T-helper 1 cell treated with Interleukin-12 subunit alpha and Interleukin-12 subunit beta and Interleukin-4 antibody, amounts not matched to agents 30 μg/mL and 1 μg/mL, for 36 hours (primary cell): ENCODE results near the gene IRX1.

Experiments
- H3K27ac Mint-ChIP-seq: one replicate; pipeline ENCODE4 v1.8.0; 2021; ENCODE audit warnings: mild to moderate bottlenecking, mixed read lengths
- H3K27me3 Mint-ChIP-seq: one replicate; pipeline ENCODE4 v1.8.0; 2021; ENCODE audit warnings: low read depth, mixed read lengths
- H3K36me3 Mint-ChIP-seq: one replicate; pipeline ENCODE4 v1.8.0; 2021; ENCODE audit warnings: low read depth, mixed read lengths
- H3K4me1 Mint-ChIP-seq: one replicate; pipeline ENCODE4 v1.8.0; 2021; ENCODE audit warnings: low read depth, mixed read lengths
- H3K4me3 Mint-ChIP-seq: one replicate; pipeline ENCODE4 v1.8.0; 2021; ENCODE audit warnings: mild to moderate bottlenecking, moderate library complexity, mixed read lengths
- H3K9me3 Mint-ChIP-seq: one replicate; pipeline ENCODE4 v1.8.0; 2021; ENCODE audit warnings: mixed read lengths

IRX1 gene

GRCh38 chr5:3607541-3608181 is 12.0 kb downstream of the IRX1 start:
- Mint-ChIP-seq H3K27me3 (peaks cover 50% of the 10 kb centered on the region), H3K4me1 (no peaks in the 10 kb centered on the region), H3K27ac (no peak overlapping the region), H3K36me3 (no peaks in the 10 kb centered on the region), H3K4me3 (no peak overlapping the region), H3K9me3 (no peaks in the 10 kb centered on the region)

- Mint-ChIP-seq H3K4me1 (no peaks in the 10 kb centered on the region), H3K27ac (no peak overlapping the region), H3K9me3 (no peaks in the 10 kb centered on the region), H3K4me3 (no peak overlapping the region), H3K27me3 (peaks cover 38% of the 10 kb centered on the region), H3K36me3 (no peaks in the 10 kb centered on the region)
These were observed 13.6 kb downstream of the IRX1 start for GRCh38 chr5:3609120-3609681.

GRCh38 chr5:3612591-3613042 is 17.0 kb downstream of the IRX1 start:
- H3K4me1 Mint-ChIP-seq = no peaks in the 10 kb centered on the region
- no peak overlapping the region for H3K4me3 Mint-ChIP-seq
- no peak overlapping the region for H3K27ac Mint-ChIP-seq
- no peaks in the 10 kb centered on the region for H3K9me3 Mint-ChIP-seq
- no peaks in the 10 kb centered on the region for H3K36me3 Mint-ChIP-seq
- H3K27me3 Mint-ChIP-seq = peaks cover 16% of the 10 kb centered on the region

GRCh38 chr5:3613726-3614125 is 18.1 kb downstream of the IRX1 start:
- H3K27me3 Mint-ChIP-seq = peaks cover 6% of the 10 kb centered on the region
- no peak overlapping the region for H3K27ac Mint-ChIP-seq
- H3K36me3 Mint-ChIP-seq = no peaks in the 10 kb centered on the region
- H3K4me1 Mint-ChIP-seq = no peaks in the 10 kb centered on the region
- H3K9me3 Mint-ChIP-seq = no peaks in the 10 kb centered on the region
- no peak overlapping the region for H3K4me3 Mint-ChIP-seq

GRCh38 chr5:3615217-3615616 is 19.6 kb downstream of the IRX1 start:
- H3K9me3 Mint-ChIP-seq = no peaks in the 10 kb centered on the region
- no peak overlapping the region for H3K27ac Mint-ChIP-seq
- H3K4me1 Mint-ChIP-seq = no peaks in the 10 kb centered on the region
- H3K36me3 Mint-ChIP-seq = no peaks in the 10 kb centered on the region
- no peaks in the 10 kb centered on the region for H3K27me3 Mint-ChIP-seq
- no peak overlapping the region for H3K4me3 Mint-ChIP-seq

GRCh38 chr5:3615829-3616228 is 20.2 kb downstream of the IRX1 start:
- H3K9me3 Mint-ChIP-seq = no peaks in the 10 kb centered on the region
- no peak overlapping the region for H3K27ac Mint-ChIP-seq
- no peak overlapping the region for H3K4me3 Mint-ChIP-seq
- H3K4me1 Mint-ChIP-seq = no peaks in the 10 kb centered on the region
- no peaks in the 10 kb centered on the region for H3K36me3 Mint-ChIP-seq
- H3K27me3 Mint-ChIP-seq = no peaks in the 10 kb centered on the region

- no peaks in the 10 kb centered on the region for H3K9me3 Mint-ChIP-seq
- no peaks in the 10 kb centered on the region for H3K4me1 Mint-ChIP-seq
- no peaks in the 10 kb centered on the region for H3K36me3 Mint-ChIP-seq
- H3K4me3 Mint-ChIP-seq = no peak overlapping the region
- H3K27me3 Mint-ChIP-seq = no peaks in the 10 kb centered on the region
- H3K27ac Mint-ChIP-seq = no peak overlapping the region
These were observed 23.9 kb downstream of the IRX1 start for GRCh38 chr5:3619579-3619978.

GRCh38 chr5:3622961-3623360 is 27.3 kb downstream of the IRX1 start:
- H3K36me3 Mint-ChIP-seq = no peaks in the 10 kb centered on the region
- H3K4me1 Mint-ChIP-seq = no peaks in the 10 kb centered on the region
- H3K4me3 Mint-ChIP-seq = no peak overlapping the region
- H3K9me3 Mint-ChIP-seq = no peaks in the 10 kb centered on the region
- H3K27me3 Mint-ChIP-seq = no peaks in the 10 kb centered on the region
- H3K27ac Mint-ChIP-seq = no peak overlapping the region

- Mint-ChIP-seq H3K36me3 (no peaks in the 10 kb centered on the region), H3K27ac (no peak overlapping the region)
These were observed 30.0 kb downstream of the IRX1 start for GRCh38 chr5:3625626-3626025.

GRCh38 chr5:3634061-3634460 is 38.4 kb downstream of the IRX1 start:
- Mint-ChIP-seq H3K27ac (no peak overlapping the region), H3K4me3 (no peak overlapping the region), H3K36me3 (no peaks in the 10 kb centered on the region), H3K4me1 (no peaks in the 10 kb centered on the region), H3K27me3 (no peaks in the 10 kb centered on the region), H3K9me3 (peaks cover 3% of the 10 kb centered on the region)

More at GRCh38 chr5:3625626-3626025, 30.0 kb downstream of the IRX1 start:
- Mint-ChIP-seq H3K4me3 (no peak overlapping the region), H3K4me1 (no peaks in the 10 kb centered on the region), H3K9me3 (no peaks in the 10 kb centered on the region), H3K27me3 (no peaks in the 10 kb centered on the region)

- Mint-ChIP-seq H3K4me1 (no peaks in the 10 kb centered on the region), H3K9me3 (peaks cover 3% of the 10 kb centered on the region), H3K36me3 (no peaks in the 10 kb centered on the region), H3K27me3 (no peaks in the 10 kb centered on the region), H3K27ac (no peak overlapping the region), H3K4me3 (no peak overlapping the region)
These were observed 43.5 kb downstream of the IRX1 start for GRCh38 chr5:3639175-3639574.

- Mint-ChIP-seq H3K27ac (no peak overlapping the region), H3K27me3 (no peaks in the 10 kb centered on the region), H3K4me1 (no peaks in the 10 kb centered on the region), H3K9me3 (peaks cover 3% of the 10 kb centered on the region), H3K36me3 (no peaks in the 10 kb centered on the region), H3K4me3 (no peak overlapping the region)
These were observed 46.6 kb downstream of the IRX1 start for GRCh38 chr5:3642231-3642630.

- H3K4me1 Mint-ChIP-seq = no peaks in the 10 kb centered on the region
- H3K4me3 Mint-ChIP-seq = no peak overlapping the region
- no peaks in the 10 kb centered on the region for H3K36me3 Mint-ChIP-seq
- no peak overlapping the region for H3K27ac Mint-ChIP-seq
- no peaks in the 10 kb centered on the region for H3K27me3 Mint-ChIP-seq
- H3K9me3 Mint-ChIP-seq = no peaks in the 10 kb centered on the region
These were observed 54.7 kb downstream of the IRX1 start for GRCh38 chr5:3650320-3650719.

GRCh38 chr5:3650868-3651267 is 55.2 kb downstream of the IRX1 start:
- no peak overlapping the region for H3K4me3 Mint-ChIP-seq
- H3K27me3 Mint-ChIP-seq = no peaks in the 10 kb centered on the region
- H3K9me3 Mint-ChIP-seq = no peaks in the 10 kb centered on the region
- no peak overlapping the region for H3K27ac Mint-ChIP-seq
- H3K36me3 Mint-ChIP-seq = no peaks in the 10 kb centered on the region
- H3K4me1 Mint-ChIP-seq = no peaks in the 10 kb centered on the region
